DMS79 (cell line): ENCODE measurements around the gene ZNF664.
"Not testable (repeated sequence)": the region's sequence is repeated elsewhere in the genome, so short reads cannot be mapped to it uniquely, and the experiment has no call there.

ENCODE experiments used
- DNase-seq: peaks from one replicate; lab custom pipeline; 2025; lab: John Stamatoyannopoulos, UW

The ZNF664 gene

DNA sequence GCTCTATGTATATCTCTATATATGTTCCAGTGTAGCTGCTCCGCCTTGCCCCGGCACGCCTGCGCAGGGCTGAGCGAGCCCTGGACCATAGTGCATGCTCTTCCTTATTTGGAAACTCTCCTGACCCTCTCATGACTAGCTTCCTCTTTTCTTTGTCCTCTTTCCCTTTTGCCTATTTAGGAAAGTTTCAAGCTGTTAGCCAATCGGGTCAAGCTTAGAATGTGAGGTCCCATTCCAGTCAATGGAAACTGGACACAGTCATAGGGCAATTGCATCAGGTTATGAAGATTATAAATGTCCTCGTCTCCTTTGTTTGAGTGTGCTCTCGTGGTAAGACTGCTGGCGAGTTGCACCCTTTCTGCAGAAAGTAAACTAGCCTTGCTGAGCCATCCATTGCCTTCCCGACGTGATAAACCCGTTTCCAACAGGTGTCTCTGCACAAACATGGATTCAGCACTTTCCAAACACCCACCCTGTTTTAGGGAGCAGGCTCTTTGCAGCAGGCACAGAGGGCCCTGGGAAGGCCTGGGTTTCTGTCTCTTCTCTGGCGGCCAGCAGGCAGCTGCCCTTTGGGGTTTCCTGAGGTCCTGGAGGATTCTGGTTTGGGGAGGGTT, 31.3 kb upstream of the ZNF664 start:
- DNase-seq: no peak

DNA sequence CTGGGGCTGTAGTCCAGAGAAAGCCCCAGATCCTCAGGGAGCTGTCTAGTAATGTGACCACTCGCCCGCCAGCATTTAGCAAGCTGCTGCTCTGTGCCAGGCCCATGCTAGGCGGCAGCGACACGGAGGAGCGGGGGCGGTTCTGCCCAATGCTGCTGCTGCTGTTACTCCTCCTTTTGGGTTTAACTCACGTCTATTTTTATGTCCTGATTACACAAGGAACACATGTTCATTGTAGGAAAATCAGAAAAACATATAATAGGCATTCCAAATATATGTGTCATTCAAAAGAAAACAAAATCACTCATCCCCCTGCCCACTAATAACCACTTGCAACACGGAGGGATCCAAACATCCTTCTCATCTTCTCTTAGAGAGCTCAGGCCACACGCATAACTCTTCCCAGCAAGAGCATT, 30.8 kb upstream of the ZNF664 start:
- no peak for DNase-seq

DNA sequence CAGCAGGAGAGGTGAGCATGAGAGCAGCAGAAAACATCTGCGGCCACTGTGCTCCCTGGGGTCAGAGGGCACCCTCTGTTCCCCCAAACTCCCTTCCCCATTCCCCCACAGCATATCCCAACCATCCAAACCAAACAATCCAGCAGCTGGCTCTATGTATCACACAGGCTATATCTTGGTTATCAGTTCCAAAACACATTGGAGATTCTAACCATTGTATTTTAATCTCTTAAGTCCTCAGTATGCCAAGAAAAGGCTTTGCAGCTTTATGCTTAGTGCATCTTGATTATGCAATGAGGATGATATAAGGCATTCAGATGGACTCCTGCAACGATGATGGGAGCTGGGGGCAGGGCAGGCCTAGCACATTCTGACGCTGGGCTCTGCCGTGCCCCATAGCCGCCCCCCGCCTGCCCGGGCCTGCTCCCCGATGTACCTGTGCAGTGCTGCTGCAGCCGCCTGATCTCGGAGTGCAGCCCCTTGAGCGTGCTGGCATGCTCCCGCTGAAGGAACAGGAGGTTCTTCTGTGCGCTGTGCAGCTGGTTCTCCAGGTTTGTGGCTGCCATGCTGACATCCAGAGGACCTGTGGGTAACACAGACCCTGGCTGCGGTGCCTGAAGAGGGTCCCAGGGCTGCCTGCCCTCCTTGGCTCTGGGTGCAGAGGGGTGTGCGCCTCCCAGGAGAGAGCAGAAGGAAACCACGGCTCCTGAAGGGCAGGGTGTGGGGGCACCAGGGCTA, 29.9 kb upstream of the ZNF664 start:
- no peak for DNase-seq

DNA sequence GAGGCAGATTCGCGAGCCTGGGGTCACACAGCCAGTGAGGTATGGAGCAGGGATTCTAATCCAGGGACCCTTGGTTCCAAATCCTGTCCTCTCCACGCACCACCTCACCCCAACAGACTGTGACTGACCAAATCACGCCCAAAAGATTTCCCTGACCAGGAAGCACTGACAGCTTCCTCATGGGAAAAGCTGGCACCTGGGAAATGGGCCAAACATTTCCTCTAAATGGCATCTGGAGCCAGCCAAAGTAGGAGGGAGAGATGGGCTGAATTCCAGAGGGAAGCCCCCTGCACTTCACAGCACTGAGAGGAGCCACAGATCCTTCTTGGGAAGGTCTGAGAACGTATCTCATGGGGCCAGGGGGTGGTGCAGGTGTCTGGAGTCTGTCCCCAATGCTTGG, 29.2 kb upstream of the ZNF664 start:
- DNase-seq: no peak

DNA sequence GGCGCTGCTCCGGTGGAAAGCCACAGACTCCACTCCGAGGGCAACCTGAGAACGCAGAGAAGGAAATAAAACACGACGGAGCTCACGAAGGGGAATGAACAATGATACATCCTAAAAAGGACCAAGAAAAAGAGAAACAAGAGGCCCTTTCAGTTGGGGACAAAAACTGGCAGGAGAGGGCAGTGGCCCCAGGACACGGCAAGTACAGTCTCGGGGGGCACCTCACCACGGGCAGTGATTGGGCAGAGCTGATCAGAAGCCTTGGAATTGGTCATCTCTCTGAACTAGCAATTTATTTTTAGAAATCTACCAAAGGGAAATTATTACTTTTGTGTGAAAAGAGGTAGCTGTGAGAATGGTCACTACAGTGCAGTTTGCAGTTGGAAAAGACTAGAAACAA, 28.3 kb upstream of the ZNF664 start:
- no peak for DNase-seq

DNA sequence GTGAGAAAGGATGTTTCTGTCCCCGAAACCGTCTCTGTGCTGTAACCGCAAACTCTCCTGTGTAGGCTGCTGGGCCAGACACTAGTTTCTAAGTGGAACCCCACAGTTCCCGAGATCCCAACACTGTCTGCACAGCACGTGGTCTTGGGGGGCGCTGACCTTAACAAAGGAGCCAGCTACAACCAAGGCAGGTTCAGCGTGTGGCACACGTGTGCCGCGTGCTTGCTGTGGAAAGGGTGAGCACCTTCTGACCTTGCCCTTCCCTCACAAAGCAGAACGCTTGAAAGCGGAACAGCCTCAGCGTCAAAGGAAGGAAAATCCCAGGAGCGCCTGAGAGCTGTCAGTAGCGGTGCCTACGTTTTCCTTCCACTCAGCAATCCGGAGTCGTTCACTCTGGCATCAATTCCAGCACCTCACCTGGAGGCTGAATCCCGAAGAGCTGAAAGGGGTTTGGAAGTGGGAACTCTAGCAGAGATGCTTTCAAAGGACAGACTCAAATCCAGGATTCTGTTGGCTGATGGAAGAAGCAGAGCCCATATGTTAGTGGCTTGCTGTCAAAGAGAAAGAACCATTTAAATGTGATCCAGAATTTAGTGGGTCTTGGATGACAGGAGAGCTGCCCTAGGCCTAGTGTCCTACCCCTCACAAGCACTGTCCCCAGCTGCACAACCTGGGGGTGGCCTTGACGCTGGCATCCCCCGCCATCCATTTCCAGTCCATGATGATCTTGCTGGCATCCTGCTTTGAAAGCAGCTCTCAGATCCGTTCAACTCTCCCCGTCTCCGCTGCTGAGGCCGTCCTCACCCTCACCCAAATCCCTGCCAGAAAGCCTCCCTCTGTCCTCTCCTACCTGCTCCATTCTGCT, 27.5 kb upstream of the ZNF664 start:
- no peak for DNase-seq

DNA sequence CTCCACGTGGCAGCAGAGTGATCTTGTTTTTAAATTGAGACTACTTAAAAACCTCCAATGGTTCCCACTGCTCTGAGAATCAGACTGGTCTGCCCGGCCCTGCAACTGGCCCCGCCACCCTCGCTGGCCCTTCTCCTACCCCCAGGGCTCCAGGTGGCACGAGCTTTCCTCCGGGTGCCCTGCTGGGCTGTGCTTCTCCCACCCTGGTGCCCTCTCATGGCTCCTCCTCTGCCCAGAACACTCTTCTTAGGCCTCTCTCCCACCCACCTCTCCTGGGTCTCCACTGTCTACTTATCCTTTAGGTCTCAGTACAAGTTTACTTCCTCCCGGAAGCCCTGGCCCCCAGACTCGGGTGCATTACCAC, 26.9 kb upstream of the ZNF664 start:
- DNase-seq: no peak

DNA sequence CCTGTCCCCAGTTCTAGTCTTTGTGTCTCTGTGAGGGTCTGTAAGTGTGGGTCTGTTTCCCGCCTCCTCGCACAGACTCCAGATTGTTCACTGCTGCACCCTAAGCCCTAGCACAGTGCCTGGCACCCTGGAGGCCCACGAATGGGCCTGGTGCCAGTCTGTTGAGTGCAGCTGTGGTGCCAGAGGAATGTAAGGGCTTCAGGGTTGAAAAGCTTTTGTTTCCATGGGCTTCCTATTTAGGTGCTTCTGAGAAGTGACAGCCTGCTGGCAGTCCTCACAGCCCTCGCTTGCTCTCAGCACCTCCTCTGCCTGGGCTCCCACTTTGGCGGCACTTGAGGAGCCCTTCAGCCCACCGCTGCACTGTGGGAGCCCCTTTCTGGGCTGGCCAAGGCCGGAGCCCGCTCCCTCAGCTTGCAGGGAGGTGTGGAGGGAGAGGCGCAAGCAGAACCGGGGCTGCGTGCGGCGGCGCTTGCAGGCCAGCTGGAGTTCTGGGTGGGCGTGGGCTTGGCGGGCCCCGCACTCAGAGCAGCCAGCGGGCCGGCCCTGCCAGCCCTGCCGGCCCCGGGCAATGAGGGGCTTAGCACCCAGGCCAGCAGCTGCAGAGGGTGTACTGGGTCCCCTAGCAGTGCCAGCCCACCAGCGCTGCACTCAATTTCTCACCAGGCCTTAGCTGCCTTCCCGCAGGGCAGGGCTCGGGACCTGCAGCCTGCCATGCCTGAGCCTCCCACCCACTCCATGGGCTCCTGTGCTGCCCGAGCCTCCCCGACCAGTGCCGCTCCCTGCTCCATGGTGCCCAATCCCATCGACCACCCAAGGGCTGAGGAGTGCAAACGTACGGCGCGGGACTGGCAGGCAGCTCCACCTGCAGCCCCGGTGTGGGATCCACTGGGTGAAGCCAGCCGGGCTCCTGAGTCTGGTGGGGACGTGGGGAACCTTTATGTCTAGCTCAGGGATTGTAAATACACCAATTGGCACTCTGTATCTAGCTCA, 26.2 kb upstream of the ZNF664 start:
- DNase-seq: not testable (repeated sequence)

DNA sequence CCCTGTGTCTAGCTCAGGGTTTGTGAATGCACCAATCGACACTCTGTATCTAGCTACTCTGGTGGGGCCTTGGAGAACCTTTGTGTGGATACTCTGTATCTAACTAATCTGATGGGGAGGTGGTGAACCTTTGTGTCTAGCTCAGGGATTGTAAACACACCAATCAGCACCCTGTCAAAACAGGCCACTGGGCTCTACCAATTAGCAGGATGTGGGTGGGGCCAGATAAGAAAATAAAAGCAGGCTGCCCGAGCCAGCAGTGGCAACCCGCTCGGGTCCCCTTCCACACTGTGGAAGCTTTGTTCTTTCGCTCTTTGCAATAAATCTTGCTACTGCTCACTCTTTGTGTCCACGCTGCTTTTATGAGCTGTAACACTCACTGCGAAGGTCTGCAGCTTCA, 25.5 kb upstream of the ZNF664 start:
- not testable (repeated sequence) for DNase-seq

DNA sequence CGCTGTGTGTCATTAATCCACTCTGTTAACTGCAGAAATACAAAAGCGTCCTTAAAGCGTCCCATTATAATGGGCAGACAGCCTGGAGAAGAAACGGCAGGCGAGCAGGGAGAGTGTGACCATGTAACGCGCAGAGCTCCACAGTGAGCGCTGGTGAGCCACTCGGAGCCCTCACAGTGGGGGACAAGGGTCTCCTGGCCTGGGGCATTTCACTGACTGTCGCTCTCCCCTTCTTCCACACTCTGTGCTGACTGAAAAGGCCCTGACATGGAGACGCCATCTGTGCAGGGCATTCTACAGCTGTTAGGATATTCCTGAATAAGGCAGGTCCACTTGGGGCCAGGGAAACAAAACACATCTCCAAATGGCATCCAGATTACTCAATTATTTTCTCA, 24.6 kb upstream of the ZNF664 start:
- DNase-seq: no peak

DNA sequence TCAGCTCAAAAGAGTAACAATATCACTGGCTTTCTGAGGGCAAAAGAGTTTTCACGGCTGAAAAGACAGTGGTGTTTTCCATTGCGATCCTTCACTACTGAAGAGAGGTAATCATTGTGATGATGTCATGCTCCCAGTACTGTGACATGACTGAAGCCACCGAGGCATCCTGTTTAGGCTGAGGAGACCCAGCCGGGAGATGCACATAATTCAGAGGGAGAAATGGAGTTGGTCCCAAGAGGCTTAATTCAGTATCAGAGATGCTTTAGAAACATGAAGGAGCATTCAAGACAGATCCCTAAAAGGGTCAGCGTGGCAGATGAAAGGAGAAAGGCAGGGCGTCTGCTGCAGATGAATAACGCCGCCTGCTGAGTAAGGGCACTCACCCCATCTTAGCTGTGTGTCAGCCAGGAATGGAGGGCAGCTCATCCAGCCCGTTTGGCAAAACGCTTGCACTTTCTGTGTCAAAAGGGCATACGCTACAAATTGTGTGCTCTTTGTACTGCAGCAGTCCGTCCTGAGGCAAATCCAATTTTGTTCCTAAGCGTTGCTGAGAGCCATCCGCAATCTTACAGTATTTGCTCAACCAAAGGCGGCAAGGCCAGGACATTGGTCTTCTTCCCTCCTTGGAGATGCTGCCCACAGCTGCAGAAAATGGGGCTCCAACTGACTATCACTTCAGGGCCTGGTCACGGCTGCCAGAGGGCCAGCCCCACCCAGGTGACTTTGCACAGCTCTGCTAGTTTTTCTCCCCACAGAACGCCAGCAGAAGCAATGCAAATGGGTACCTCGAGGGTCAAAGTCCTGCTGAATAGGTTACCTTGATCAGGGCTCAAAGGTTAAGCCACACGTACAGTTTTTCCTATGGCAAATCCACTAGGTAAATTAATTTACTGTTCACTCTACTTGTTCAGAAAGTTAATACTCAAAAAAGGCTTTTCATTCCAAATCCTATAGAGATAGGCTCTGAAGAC, 23.9 kb upstream of the ZNF664 start:
- peak; percentile 29 for DNase-seq

DNA sequence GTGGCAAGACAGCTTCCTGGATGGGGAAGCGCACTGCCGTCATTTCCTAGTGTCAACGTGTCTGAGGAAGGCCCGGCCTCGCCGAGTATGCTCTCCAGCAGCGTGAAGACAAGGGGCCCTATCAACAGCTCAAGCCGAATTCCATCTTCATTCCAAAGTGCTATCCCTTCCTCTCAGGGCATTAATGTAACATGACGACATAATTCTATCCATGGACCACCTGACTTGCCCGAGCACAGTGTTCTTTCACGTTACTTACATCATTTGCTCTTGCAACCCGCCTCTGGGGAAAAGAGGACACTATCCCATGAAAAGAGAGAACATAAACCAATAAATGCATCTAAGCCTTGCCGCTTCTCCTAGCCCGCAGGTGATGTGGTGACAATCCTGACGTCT, 23.2 kb upstream of the ZNF664 start:
- no peak for DNase-seq

DNA sequence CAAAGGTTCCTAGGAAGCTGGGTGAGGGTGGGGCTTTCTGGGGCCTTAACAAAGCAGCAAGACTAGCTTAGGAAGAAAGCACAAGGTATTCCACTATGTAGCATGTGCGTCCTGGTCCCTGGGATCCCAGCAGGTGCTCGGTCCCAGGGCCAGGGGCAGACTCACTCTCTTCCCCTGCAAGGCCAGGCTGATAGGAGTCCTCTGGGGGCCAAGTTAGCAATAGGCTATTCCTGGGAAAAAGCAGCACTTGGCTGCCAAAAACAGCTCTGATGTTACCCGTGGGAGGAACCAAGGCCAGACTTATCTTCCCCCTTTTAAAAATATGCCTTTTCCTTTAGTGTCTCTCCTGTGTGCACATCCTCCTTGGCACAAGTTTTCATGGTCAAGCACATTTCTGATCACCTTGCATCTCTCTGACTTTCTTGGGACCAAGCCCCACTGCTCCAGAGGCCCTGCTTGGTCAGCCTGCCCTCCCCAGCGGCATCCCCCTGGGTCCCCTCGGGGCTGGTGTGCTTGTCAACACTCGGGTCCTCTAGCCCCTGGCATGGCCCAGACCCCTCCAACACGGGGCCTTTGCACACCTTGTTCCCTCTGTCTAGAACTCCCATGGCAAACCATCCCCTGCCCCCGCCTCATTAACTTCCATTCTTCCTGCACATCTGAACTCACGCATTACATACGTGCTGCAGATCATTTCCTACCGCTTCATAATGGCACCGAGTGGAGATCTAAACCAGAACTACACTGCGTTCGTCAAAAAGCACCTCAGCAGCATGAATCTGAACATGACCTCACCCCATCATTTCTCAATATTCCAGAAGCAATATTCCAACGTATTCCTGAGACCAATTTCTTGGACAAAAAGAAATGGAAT, 22.3 kb upstream of the ZNF664 start:
- no peak for DNase-seq

DNA sequence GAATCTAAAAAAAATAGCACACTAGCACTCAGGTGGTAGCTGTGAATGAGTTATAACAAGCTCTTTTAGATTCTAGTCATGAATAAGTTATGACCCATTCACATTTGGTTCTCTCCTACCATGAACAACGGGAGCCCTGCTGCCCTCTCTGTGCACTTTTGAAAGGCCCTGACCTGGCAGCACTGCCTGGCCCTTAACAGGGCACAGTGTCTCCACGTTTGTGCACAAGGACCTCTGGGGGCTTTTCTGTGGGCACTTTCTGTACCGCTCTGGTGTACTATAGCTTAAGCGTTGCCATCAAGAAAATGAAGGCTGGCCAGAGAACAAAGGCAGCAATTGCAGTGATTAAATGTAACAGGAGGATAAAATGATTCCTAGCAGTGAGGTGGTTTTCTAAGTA, 21.5 kb upstream of the ZNF664 start:
- no peak for DNase-seq

DNA sequence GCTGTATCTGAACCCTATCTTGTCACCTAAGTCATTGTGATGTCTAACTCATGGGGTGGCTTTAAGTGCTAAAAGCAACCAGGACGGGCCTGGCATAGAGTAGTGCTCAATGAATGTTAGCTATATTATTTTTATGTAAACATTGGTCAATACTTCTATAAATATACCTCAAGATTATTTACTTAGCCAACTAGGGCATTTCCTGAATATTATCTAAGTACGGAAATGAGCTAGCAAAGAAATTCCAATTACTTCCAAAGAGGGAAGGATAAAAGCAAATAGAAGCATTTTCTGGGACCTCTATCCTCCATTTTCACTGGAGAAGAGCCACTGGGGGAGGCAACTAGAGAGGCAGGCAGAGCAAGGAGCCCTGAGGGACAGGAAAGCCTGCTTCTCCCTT, 21.0 kb upstream of the ZNF664 start:
- no peak for DNase-seq

DNA sequence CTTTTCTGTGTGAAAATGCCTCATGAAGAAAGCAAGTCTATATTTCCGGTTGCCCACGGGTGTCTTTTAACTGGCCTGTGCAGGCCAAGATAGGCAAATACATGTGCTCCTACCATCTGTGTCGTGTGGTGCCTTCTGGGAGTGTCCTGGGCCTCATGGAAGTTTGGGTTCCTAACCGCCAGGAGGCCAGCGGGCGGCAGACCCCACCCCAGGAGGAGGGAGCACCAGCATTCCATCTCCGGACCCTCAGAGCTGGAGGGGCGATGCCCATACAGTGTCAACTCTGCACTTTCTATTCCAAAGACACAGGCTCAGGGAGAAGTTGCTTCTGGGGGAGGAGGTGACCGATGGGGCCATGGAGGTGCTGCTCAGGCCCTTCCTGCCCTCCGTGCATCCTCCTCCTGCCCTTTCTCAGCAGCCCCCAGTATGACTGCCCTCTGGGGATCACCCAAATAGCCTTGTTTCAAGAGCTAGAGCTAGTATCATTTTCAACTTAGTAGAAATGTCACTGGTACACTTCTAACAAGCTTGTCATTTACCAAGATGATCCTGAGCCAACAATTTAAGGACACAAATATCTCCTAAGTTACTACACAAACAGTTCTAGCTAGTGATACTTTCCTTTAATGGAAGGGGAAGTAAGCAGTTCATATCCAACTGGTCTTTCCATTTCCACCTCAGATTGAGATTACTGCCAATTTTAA, 18.2 kb upstream of the ZNF664 start:
- no peak for DNase-seq

DNA sequence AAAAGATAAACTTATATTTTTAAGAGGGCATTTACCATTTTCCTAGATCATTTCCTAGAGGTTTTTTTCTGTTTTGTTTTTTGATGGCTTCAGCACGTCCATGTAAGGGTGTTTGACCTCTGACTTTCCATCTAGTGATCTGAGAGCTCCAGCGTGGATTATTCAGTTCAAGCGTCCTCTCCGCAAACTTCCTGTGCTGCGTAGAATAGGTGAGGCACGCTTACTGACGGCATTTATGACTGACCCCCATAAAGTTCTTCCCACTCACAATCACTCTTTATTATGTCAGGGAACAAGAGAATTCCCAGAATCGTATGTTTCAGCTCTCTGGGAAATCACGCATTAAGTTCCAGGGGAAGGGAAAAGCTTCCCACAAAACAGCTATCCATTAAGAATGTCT, 16.8 kb upstream of the ZNF664 start:
- DNase-seq: no peak

DNA sequence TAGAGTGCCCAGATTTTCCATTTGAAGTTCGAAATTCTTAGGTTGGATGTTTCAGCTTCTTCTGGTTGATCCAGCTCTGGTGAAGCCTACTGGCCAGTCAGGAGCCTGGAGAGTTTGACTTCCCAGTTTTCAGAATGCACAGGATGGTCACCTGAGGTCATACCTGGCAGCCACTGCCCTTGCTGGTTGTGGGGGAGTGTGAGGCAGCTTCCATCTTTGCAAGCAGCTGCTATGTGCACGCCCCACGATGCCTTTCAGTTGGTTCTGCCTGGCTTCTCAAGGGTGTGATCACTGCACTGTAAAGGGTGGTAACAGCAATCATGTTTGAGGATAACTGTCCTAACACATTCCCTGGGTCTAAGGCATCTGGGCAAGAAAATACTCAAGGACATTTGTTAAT, 15.8 kb upstream of the ZNF664 start:
- DNase-seq: no peak

DNA sequence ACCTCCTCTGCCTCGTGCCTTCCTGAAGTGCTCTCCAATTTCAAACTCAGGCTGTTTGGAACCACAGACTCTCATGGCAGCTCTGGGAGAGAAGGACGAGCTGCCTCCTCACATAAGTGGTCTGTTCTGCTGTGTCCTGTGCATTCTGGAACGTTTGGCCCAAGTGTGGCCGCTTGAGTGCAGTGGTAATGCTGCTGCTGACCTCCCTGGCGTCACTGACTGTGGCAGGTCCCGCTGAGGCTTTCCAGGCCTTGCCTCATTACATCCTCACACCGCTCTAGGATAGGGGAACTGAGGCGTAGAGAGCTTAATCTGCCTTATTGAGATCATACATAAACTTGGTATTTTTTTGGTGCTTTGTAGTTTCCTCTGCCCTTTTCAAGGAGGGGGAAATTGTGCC, 14.6 kb upstream of the ZNF664 start:
- DNase-seq: no peak
